Hepatocyte (in vitro differentiated cells): ENCODE measurements around the gene KAT14.

Experiments
- CTCF ChIP-seq: fragments of 200-600 bp; sonication (generic); IDR thresholded peaks from 2 replicates; pipeline ENCODE4 v1.5.1; 2016; ENCODE audit warnings: antibody characterized with exemption, mild to moderate bottlenecking; ENCODE audit not compliant: poor library complexity
- EZH2 ChIP-seq: fragments of 200-600 bp; sonication (generic); IDR thresholded peaks from 2 replicates; pipeline ENCODE4 v1.6.1; 2016; ENCODE audit warnings: antibody characterized with exemption, mild to moderate bottlenecking, borderline replicate concordance
- EZH2phosphoT487 ChIP-seq: fragments of 200-600 bp; sonication (generic); IDR thresholded peaks from one replicate; pipeline ENCODE4 v1.6.1; 2018; ENCODE audit warnings: antibody characterized with exemption, mild to moderate bottlenecking, low read depth, moderate library complexity; ENCODE audit not compliant: unreplicated experiment, severe bottlenecking

DNA sequence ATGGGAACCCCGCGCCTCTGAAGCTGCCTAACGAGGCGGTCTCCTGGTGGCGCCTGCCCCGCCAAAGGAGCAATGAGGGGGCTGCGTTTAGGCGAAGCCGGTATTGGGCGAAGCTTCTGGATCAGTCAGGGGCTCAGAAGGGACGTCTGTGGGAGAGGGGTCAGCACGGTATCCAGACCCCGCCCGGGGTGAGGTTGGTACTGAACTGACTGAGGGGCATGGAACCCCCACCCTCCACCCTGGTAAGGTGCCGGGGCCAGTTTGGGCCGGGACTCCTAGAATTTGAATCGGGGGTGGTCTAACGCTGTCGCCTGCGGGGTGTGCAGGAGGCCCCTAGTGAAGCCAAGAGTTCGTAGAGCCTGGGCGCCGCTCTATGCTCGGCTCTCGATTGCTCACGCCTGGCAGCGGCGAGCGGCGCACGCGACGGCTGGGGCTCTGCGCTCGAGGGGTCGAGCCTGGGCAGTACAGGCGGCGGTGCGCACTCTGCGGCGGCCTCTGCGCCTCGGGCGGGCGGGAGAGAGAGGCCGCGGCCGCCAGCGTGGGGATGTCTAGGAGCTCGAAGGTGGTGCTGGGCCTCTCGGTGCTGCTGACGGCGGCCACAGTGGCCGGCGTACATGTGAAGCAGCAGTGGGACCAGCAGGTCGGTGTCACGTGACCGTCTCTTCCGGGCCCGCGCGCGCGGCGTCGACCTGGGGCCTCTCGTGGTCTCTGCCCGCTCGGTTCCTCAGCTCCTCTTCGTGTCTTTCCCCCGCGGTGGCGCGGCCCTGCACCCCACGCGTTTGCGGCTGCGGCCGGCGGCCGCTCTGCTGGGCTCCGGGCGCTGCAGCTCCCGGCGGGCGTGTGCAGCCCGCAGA lies at the start of gene KAT14, which contains the start of gene PET117:
- TF ChIP-seq CTCF, result no peak
- no peak for TF ChIP-seq EZH2
- TF ChIP-seq EZH2phosphoT487, result no peak
